HEK293T (cell line): ENCODE data around the gene LRPAP1.

Experiments used
- CTCF ChIA-PET: fragments of 350-600 bp; formaldehyde crosslinking; extraction: SDS; loops from one replicate; lab custom pipeline; 2021; ENCODE audit warnings: antibody characterized with exemption, inconsistent platforms; lab: Yijun Ruan, JAX
- POLR2A ChIA-PET: fragments of 350-600 bp; formaldehyde crosslinking; extraction: SDS; loops from one replicate; lab custom pipeline; 2020; ENCODE audit warnings: antibody characterized with exemption, inconsistent platforms; lab: Yijun Ruan, JAX
- DNase-seq: peaks from one replicate; pipeline ENCODE4 v3.0.0; 2012; ENCODE audit warnings: mixed read lengths; ENCODE audit errors: extremely low spot score
- ARNT ChIP-seq: fragments of 450-650 bp; IDR thresholded peaks from 2 replicates; pipeline ENCODE4 v1.6.1; 2017; ENCODE audit warnings: mild to moderate bottlenecking
- BHLHE40 ChIP-seq: fragments of 450-650 bp; IDR thresholded peaks from 2 replicates; pipeline ENCODE4 v1.6.1; 2016; ENCODE audit warnings: mild to moderate bottlenecking, moderate library complexity, borderline replicate concordance
- CTBP1 ChIP-seq: fragments of 450-650 bp; IDR thresholded peaks from 2 replicates; pipeline ENCODE4 v1.6.1; 2016; ENCODE audit warnings: borderline replicate concordance
- ELF4 ChIP-seq: fragments of 450-650 bp; IDR thresholded peaks from 2 replicates; pipeline ENCODE4 v1.6.1; 2017; ENCODE audit warnings: antibody characterized with exemption
- FOXA1 ChIP-seq: fragments of 450-650 bp; IDR thresholded peaks from 2 replicates; pipeline ENCODE4 v1.6.1; 2016; ENCODE audit warnings: mild to moderate bottlenecking
- FOXK2 ChIP-seq: fragments of 450-650 bp; IDR thresholded peaks from 2 replicates; pipeline ENCODE4 v1.6.1; 2016; ENCODE audit warnings: mild to moderate bottlenecking
- FOXM1 ChIP-seq: fragments of 450-650 bp; IDR thresholded peaks from 2 replicates; pipeline ENCODE4 v1.6.1; 2017; ENCODE audit warnings: mild to moderate bottlenecking, borderline replicate concordance
- HDGF ChIP-seq: fragments of 450-650 bp; IDR thresholded peaks from 2 replicates; pipeline ENCODE4 v1.6.1; 2017; ENCODE audit warnings: antibody characterized with exemption, borderline replicate concordance
- L3MBTL2 ChIP-seq: fragments of 450-650 bp; conservative IDR thresholded peaks from 2 replicates; pipeline ENCODE4 v1.6.1; 2016; ENCODE audit warnings: mild to moderate bottlenecking
- LEF1 ChIP-seq: fragments of 450-650 bp; IDR thresholded peaks from 2 replicates; pipeline ENCODE4 v1.6.1; 2017; ENCODE audit warnings: mild to moderate bottlenecking, borderline replicate concordance
- NFRKB ChIP-seq: fragments of 450-650 bp; IDR thresholded peaks from 2 replicates; pipeline ENCODE4 v1.6.1; 2016; ENCODE audit warnings: mild to moderate bottlenecking, moderate library complexity
- PKNOX1 ChIP-seq: fragments of 450-650 bp; IDR thresholded peaks from 2 replicates; pipeline ENCODE4 v1.6.1; 2016
- SP1 ChIP-seq: fragments of 450-650 bp; IDR thresholded peaks from 2 replicates; pipeline ENCODE4 v1.6.1; 2017
- SUZ12 ChIP-seq: fragments of 450-650 bp; IDR thresholded peaks from 2 replicates; pipeline ENCODE4 v1.6.1; 2016; ENCODE audit warnings: mild to moderate bottlenecking
- TARDBP ChIP-seq: fragments of 450-650 bp; IDR thresholded peaks from 2 replicates; pipeline ENCODE4 v1.6.1; 2016
- ZNF384 ChIP-seq: fragments of 450-650 bp; IDR thresholded peaks from 2 replicates; pipeline ENCODE4 v1.6.1; 2016

LRPAP1 gene

GRCh38 chr4:3470244-3471097 is 61.8 kb downstream of the LRPAP1 start:
- TF ChIP-seq FOXK2 (no peak), PKNOX1 (no peak), HDGF (no peak), CTBP1 (no peak), ZNF384 (no peak), NFRKB (no peak), TARDBP (no peak), SUZ12 (no peak), LEF1 (no peak), SP1 (no peak), FOXA1 (no peak), BHLHE40 (no peak), ARNT (no peak), FOXM1 (no peak), L3MBTL2 (no peak)
- DNase-seq: no peak

GRCh38 chr4:3469386-3470243 is 62.6 kb downstream of the LRPAP1 start:
- POLR2A ChIA-PET: no interaction called here
- TF ChIP-seq SP1: no peak
- no peak for TF ChIP-seq BHLHE40
- TF ChIP-seq FOXK2: no peak
- TF ChIP-seq ELF4: no peak
- TF ChIP-seq ARNT: no peak
- no peak for TF ChIP-seq CTBP1
- no peak for TF ChIP-seq PKNOX1
- no peak for TF ChIP-seq FOXA1
- TF ChIP-seq SUZ12: no peak
- no peak for TF ChIP-seq HDGF
- TF ChIP-seq ZNF384: no peak
- no peak for DNase-seq
- CTCF ChIA-PET: interaction anchor here (0.7 kb wide), 1 partner anchor 11 kb away, joined by 3 read pairs; no protein-coding TSS in a partner anchor

More at GRCh38 chr4:3470244-3471097, 61.8 kb downstream of the LRPAP1 start:
- ChIA-PET POLR2A (no interaction called here), CTCF (interaction anchor here (2.5 kb wide), 1 partner anchor 10 kb away, joined by 13 read pairs; no protein-coding TSS in a partner anchor)

GRCh38 chr4:3468804-3469203 is 63.4 kb downstream of the LRPAP1 start:
- no peak for TF ChIP-seq ELF4
- no peak for TF ChIP-seq FOXA1
- no peak for TF ChIP-seq TARDBP
- no peak for TF ChIP-seq ZNF384
- no peak for TF ChIP-seq FOXK2
- no peak for TF ChIP-seq PKNOX1
- TF ChIP-seq LEF1: no peak
- no peak for TF ChIP-seq SUZ12
- TF ChIP-seq FOXM1: no peak
- TF ChIP-seq CTBP1: no peak
- no peak for TF ChIP-seq L3MBTL2
- TF ChIP-seq BHLHE40: no peak
- TF ChIP-seq HDGF: no peak
- no peak for DNase-seq
- POLR2A ChIA-PET: no interaction called here
- CTCF ChIA-PET: no interaction called here

GRCh38 chr4:3468154-3468553 is 64.1 kb downstream of the LRPAP1 start:
- CTCF ChIA-PET: no interaction called here
- POLR2A ChIA-PET: no interaction called here
- TF ChIP-seq HDGF (no peak), ELF4 (no peak), FOXK2 (no peak), PKNOX1 (no peak), ZNF384 (no peak), NFRKB (no peak), L3MBTL2 (no peak), SUZ12 (no peak), TARDBP (no peak), FOXM1 (no peak), LEF1 (no peak), BHLHE40 (no peak), FOXA1 (no peak), ARNT (no peak), SP1 (no peak), CTBP1 (no peak)
- no peak for DNase-seq

- DNase-seq: no peak
- no peak for TF ChIP-seq ZNF384
- no peak for TF ChIP-seq HDGF
- TF ChIP-seq SP1: no peak
- no peak for TF ChIP-seq FOXM1
- no peak for TF ChIP-seq PKNOX1
- TF ChIP-seq L3MBTL2: no peak
- TF ChIP-seq ELF4: no peak
- no peak for TF ChIP-seq TARDBP
- ChIA-PET CTCF (no interaction called here), POLR2A (no interaction called here)
These were observed 64.6 kb downstream of the LRPAP1 start for GRCh38 chr4:3467601-3468031.
